ENCODE results near the gene ZNF774.

DNA sequence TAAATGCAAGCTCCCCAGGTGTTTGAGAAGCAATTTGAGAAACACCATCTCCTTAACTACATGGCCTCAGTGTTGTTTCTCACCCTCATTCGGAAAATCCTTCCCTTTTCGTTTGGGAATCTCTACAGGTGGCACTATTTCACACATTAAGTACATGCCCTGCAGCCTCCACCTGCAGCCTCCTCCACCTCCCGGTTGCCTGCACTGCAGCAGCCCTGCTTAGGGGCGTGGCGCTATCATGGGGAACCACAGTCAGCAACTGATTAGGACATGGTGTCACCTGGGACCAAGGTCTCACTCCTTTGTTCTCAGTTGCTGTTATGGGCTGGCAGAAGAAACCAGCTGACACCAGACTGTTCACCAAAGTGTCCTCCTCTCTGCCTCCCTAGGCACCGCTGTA, 11.7 kb upstream of the ZNF774 start:
- TF ChIP-seq POLR2AphosphoS5 (IDR thresholded peaks at IDR 0.05; ENCODE audit: low read depth, low read length) (no peak), CTCF (IDR thresholded peaks at IDR 0.05 in 2 of 3, conservative IDR thresholded peaks at IDR 0.05 in 1 of 3; ENCODE audit: borderline replicate concordance in 1 of 3, insufficient read depth in 1 of 3, low read depth in 2 of 3, low read length in 2 of 3) (peak; percentile 42 to 62 (median 53); a peak in 5 of 6 replicates), ZFX (IDR thresholded peaks at IDR 0.05) (no peak), JUND (IDR thresholded peaks at IDR 0.05) (no peak), YY1 (IDR thresholded peaks at IDR 0.05; ENCODE audit: extremely low read depth, insufficient replicate concordance, low read depth, low read length) (no peak), POLR2A (IDR thresholded peaks at IDR 0.05; ENCODE audit: borderline replicate concordance, extremely low read depth, insufficient read depth, insufficient read length) (no peak), SP1 (IDR thresholded peaks at IDR 0.05; ENCODE audit: low read depth) (no peak)
